ENCODE measurements around the gene REEP1.
"Not testable (repeated sequence)": the region's sequence is repeated elsewhere in the genome, so short reads cannot be mapped to it uniquely, and the experiment has no call there.

Gene REEP1

GRCh38 chr2:86204458-86204857, 133.0 kb downstream of the REEP1 start:
- no peak for TF ChIP-seq CTCF (IDR thresholded peaks at IDR 0.05; ENCODE audit: extremely low read depth, missing control alignments)
- no peak for DNase-seq (ENCODE audit: low spot score)

GRCh38 chr2:86203614-86204013, 133.8 kb downstream of the REEP1 start:
- DNase-seq (ENCODE audit: low spot score): no peak
- TF ChIP-seq CTCF (IDR thresholded peaks at IDR 0.05; ENCODE audit: extremely low read depth, missing control alignments): no peak

- TF ChIP-seq CTCF (IDR thresholded peaks at IDR 0.05; ENCODE audit: extremely low read depth, missing control alignments): no peak
- DNase-seq (ENCODE audit: low spot score): no peak
Observed at GRCh38 chr2:86202702-86203101, 134.7 kb downstream of the REEP1 start.

- TF ChIP-seq CTCF (IDR thresholded peaks at IDR 0.05; ENCODE audit: extremely low read depth, missing control alignments): no peak
- DNase-seq (ENCODE audit: low spot score): no peak
Observed at GRCh38 chr2:86202336-86202692, 135.1 kb downstream of the REEP1 start.

- DNase-seq (ENCODE audit: low spot score): no peak
- TF ChIP-seq CTCF (IDR thresholded peaks at IDR 0.05; ENCODE audit: extremely low read depth, missing control alignments): no peak
Observed at GRCh38 chr2:86201671-86202335, 135.6 kb downstream of the REEP1 start.

- DNase-seq (ENCODE audit: low spot score): not testable (repeated sequence)
Observed at GRCh38 chr2:86200564-86200963, 136.9 kb downstream of the REEP1 start.

- no peak for DNase-seq (ENCODE audit: low spot score)
- no peak for TF ChIP-seq CTCF (IDR thresholded peaks at IDR 0.05; ENCODE audit: extremely low read depth, missing control alignments)
Observed at GRCh38 chr2:86199834-86200177, 137.6 kb downstream of the REEP1 start.

GRCh38 chr2:86195808-86196387, 141.5 kb downstream of the REEP1 start:
- TF ChIP-seq CTCF (IDR thresholded peaks at IDR 0.05; ENCODE audit: extremely low read depth, missing control alignments): no peak
- no peak for DNase-seq (ENCODE audit: low spot score)
